WI38 (cell line): Measurements from ENCODE around the gene GPR161.

Experiments used
- H3K4me3 ChIP-seq: 2 replicates; pipeline ENCODE4 v1.5.1; 2011; ENCODE audit warnings: low read depth, mild to moderate bottlenecking, control low read depth, low read length
- TF ChIP-seq, protein P1 (sequence below): IDR thresholded peaks from 2 replicates; pipeline ENCODE4 v1.5.1; 2012; ENCODE audit warnings: low read depth, mild to moderate bottlenecking, control low read depth, low read length

The GPR161 gene

DNA sequence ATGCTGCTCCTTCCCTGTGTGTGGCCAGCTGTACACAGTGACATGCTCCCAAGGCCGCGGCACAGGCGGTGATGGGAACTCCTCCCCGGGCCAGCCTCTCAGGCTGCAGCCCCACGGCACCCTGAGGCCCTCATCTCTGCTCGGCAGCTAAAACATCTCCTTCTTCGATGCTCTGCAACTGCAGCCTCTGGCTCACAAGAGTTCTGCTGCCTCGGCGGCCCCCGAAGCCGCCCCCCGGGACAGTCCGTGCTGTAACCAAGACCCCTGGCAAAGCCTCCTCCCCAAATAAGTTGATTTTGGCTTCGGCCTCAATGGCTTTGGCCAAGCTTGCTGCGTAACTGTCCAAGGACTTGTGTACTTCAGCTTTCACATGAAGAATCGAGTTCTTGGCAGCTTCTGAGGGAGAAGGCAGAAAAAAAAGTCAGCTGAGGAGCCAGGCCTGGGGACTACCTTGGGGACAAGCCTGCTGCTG, 51.3 kb downstream of the GPR161 start:
- TF ChIP-seq, protein P1, sequence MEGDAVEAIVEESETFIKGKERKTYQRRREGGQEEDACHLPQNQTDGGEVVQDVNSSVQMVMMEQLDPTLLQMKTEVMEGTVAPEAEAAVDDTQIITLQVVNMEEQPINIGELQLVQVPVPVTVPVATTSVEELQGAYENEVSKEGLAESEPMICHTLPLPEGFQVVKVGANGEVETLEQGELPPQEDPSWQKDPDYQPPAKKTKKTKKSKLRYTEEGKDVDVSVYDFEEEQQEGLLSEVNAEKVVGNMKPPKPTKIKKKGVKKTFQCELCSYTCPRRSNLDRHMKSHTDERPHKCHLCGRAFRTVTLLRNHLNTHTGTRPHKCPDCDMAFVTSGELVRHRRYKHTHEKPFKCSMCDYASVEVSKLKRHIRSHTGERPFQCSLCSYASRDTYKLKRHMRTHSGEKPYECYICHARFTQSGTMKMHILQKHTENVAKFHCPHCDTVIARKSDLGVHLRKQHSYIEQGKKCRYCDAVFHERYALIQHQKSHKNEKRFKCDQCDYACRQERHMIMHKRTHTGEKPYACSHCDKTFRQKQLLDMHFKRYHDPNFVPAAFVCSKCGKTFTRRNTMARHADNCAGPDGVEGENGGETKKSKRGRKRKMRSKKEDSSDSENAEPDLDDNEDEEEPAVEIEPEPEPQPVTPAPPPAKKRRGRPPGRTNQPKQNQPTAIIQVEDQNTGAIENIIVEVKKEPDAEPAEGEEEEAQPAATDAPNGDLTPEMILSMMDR = no peak
- no peak overlapping the region for H3K4me3 ChIP-seq

DNA sequence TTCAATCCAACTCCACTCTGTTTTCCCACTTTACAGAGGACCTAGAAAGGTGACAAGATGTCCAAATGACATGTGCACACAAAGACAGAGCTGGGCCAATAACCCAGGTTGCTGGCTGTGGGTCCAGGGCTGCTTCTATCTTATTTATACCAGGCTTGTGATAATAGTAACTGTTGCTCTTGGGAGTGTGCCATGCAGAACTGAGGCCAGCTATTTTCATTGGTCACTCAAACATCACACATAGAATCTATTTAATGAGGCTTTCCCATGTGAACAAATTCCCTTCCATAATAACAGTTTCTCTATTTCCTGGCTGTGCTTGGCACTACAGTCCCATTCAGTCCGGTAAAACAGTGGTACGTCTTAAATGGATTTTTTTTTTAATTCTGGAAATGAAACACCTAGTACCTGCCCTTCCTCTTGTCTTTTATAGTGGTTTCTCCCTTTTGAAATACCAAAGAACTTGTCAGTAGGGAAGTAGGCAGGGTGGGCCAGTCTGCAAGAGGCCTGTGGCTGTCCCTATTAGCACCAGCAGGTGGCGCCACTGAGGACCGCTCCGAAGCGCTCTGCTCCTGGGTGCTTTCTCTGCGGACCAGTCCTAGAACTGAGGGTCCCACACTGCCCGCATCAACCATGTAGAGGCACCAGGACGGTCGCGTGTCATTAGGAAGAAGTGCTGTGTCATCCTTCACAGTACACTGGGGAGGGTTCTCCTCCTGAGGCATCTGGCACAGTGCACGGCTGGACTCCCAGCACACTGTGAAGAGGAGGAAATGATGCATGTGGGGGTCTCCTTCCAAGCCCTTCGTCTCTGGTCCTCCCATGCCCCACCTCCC, 52.1 kb downstream of the GPR161 start:
- TF ChIP-seq, protein P1 = peak; percentile 84
- no peak overlapping the region for H3K4me3 ChIP-seq

DNA sequence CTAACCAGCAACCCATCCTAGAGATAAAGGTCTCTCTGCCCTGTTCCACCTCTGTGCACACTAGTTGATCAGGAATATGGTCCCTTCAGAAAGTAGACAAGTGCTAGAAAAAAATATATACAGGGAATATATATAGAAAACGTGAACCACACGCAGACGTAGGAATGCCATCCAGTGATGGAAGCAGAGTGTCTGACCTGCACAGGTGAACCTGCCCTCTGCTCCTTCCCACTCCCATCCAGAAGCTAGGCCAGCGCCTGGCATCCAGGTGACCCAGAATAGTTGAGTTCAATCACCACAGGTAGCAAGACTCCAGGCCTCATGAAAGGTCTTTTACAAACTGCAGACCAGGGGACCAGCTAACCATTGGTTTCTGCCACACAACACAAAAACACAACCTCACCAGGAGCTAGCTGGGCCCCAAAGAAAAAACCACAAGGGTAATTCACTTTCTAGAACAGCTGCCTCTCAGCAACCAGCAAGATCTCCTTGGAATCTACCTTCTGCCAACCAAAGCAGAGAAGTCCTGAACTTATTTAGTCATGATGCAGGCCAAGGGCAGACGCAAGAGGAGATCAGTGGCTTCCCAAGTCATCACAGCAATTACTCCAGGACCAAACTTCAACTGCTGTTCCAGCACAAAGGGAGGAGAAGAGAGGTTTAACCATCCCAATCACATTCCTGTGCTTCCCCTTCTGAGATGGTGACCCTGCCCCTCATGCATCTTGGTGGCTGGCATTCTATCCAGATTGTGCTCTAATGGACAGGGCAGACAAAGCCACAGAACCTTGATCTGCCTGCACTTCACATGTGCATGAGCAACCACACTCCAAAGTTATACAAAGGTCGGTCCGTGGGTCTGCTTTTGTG, 53.0 kb downstream of the GPR161 start:
- H3K4me3 ChIP-seq = no peak overlapping the region
- TF ChIP-seq, protein P1 = no peak

DNA sequence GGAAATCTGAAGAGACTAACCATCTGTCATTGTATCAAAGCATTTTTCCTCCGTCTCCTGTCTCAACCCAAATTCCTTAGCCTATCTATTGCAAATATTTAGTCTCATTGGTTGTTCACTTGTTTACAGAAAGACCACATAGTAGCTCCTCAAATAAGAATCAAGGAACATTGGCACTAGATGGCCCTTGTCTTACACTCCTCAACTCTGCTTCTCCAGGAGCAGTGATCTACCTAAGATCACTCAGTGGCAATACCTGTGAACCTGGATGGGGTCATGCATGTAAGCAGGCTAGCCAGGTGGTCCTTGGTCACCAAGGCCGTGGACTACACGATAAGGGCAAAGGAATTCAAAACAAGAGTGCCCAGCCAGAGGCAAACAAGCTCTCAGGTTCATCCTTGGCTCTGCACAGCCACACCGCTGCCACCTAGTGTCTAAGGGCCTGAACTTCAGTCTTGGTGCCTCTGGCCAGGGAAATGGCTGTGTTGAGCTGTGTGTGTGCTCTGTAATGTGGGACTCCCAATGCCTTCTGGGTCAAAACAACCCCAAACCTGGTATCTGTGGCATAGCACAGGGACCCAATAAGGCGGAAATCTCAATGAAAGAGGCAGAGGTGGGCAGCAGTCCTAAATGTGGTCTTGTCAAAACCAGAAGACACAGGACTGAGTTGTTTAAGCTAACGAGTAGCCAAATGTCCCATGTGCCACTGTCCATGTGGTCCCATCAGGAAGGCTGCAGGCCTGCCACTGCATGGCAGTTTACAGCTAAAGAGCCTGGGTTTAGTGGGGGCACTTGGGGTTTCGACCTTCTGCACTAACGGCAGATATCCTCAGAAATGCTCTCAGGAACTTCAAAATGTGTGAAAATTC, 54.5 kb downstream of the GPR161 start:
- no peak overlapping the region for H3K4me3 ChIP-seq
- TF ChIP-seq, protein P1 = peak; percentile 97

DNA sequence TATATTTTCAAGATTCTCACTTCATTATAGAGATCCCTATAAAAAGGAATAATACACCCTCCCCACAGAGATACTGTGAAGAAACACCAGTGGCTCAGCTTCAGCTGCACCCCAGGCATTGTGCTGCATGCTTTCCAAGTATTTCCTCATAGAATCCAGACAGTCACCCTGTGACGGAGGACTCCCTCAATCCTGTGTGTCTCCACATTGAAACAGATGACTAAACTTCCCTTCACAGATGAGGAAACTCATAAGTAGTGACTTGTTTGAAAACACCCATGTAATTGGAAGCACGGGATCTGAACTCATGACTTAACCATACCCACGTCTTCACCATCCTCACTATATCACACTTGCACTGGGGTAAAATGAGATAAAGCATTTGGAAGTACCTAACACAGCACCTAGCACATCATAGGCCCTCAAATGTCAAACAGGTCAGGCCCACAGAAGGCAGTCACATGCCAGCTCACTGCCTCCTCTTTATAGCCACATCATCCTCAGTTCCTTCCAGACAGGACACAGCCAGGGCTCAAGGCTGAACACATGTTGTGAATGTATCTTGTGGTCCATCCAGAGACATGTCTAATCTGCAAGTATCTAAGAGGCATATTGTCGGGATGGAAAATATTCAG, 55.2 kb downstream of the GPR161 start:
- H3K4me3 ChIP-seq = no peak overlapping the region

DNA sequence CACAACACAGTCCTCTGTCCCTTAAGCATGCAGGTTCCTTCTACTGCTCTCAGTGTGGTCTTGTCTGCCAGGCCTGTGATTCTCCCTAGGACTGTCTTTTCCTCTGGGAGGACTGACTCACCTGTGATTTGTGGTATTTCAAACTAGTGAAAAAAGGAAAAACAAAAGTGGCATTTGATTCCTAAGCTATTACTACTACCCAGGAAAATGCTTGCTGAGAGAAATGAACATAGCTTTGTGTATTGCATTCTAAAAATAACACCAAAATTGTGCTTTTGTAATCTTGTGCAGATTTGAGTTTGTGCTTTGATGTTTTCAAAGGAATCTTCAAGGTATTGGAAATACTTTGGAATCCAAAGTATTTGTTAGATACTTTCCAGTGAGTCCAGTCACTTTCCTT, 57.0 kb downstream of the GPR161 start:
- TF ChIP-seq, protein P1 = no peak
- no peak overlapping the region for H3K4me3 ChIP-seq

More for the DNA sequence above, 55.2 kb downstream of the GPR161 start:
- TF ChIP-seq, protein P1 = no peak
